ENCODE data around the gene SNRNP48. TPM values are rescaled to one million over a fixed set of nuclear protein-coding genes. Genes with fewer than 3 reads are reported as not detected.

Gene SNRNP48
- total RNA-seq, 1 experiment from 2014 or later, result 16.1 TPM

- no peak overlapping the region for H3K27ac Mint-ChIP-seq (ENCODE audit: unreplicated experiment)
- no peak for TF ChIP-seq CTCF (IDR thresholded peaks at IDR 0.05; ENCODE audit: unreplicated experiment)
- BruUV-seq (replicated peaks), result no TSS peak
- H3K4me1 Mint-ChIP-seq (ENCODE audit: low read depth, unreplicated experiment), result peaks cover 39% of the 10 kb centered on the region
- CTCF ChIA-PET, result no interaction called here
- H3K36me3 Mint-ChIP-seq (ENCODE audit: insufficient read depth, unreplicated experiment), result peaks cover 23% of the 10 kb centered on the region
- H3K9me3 Mint-ChIP-seq (ENCODE audit: low read depth, unreplicated experiment), result no peaks in the 10 kb centered on the region
- H3K27me3 Mint-ChIP-seq (ENCODE audit: unreplicated experiment), result no peaks in the 10 kb centered on the region
- peak overlapping the region; percentile 2 for H3K4me3 Mint-ChIP-seq (ENCODE audit: low read depth, unreplicated experiment)
- no peak for DNase-seq
- intact Hi-C loops (cut with micrococcal nuclease; ENCODE audit: unreplicated experiment), result loop anchor here (5.0 to 10.0 kb wide), 2 partner anchors 46 to 198 kb away; no protein-coding TSS in a partner anchor
These were observed 3.2 kb downstream of the SNRNP48 start for GRCh38 chr6:7593229-7593628.

- BruUV-seq (replicated peaks), result no TSS peak
- DNase-seq, result no peak
- no peak for TF ChIP-seq CTCF (IDR thresholded peaks at IDR 0.05; ENCODE audit: unreplicated experiment)
- Mint-ChIP-seq H3K36me3 (ENCODE audit: insufficient read depth, unreplicated experiment) (peaks cover 18% of the 10 kb centered on the region), H3K4me3 (ENCODE audit: low read depth, unreplicated experiment) (no peak overlapping the region), H3K27ac (ENCODE audit: unreplicated experiment) (no peak overlapping the region), H3K9me3 (ENCODE audit: low read depth, unreplicated experiment) (no peaks in the 10 kb centered on the region), H3K27me3 (ENCODE audit: unreplicated experiment) (no peaks in the 10 kb centered on the region), H3K4me1 (ENCODE audit: low read depth, unreplicated experiment) (peaks cover 34% of the 10 kb centered on the region)
- CTCF ChIA-PET, result interaction anchor here (0.6 to 0.7 kb wide), 3 partner anchors 170 to 1186 kb away, joined by 3 read pairs; no protein-coding TSS in a partner anchor
- intact Hi-C loops (cut with micrococcal nuclease; ENCODE audit: unreplicated experiment), result loop anchor here (5.0 to 10.0 kb wide), 2 partner anchors 47 to 200 kb away; no protein-coding TSS in a partner anchor
These were observed 4.7 kb downstream of the SNRNP48 start for GRCh38 chr6:7594579-7595125.

GRCh38 chr6:7604003-7604402 is 14.0 kb downstream of the SNRNP48 start:
- H3K36me3 Mint-ChIP-seq (ENCODE audit: insufficient read depth, unreplicated experiment), result peaks cover 16% of the 10 kb centered on the region
- no peaks in the 10 kb centered on the region for H3K9me3 Mint-ChIP-seq (ENCODE audit: low read depth, unreplicated experiment)
- no peaks in the 10 kb centered on the region for H3K27me3 Mint-ChIP-seq (ENCODE audit: unreplicated experiment)
- intact Hi-C loops (cut with micrococcal nuclease; ENCODE audit: unreplicated experiment), result no loop called here
- H3K27ac Mint-ChIP-seq (ENCODE audit: unreplicated experiment), result no peak overlapping the region
- DNase-seq, result no peak
- no peaks in the 10 kb centered on the region for H3K4me1 Mint-ChIP-seq (ENCODE audit: low read depth, unreplicated experiment)
- no TSS peak for BruUV-seq (replicated peaks)
- CTCF ChIA-PET, result no interaction called here
- H3K4me3 Mint-ChIP-seq (ENCODE audit: low read depth, unreplicated experiment), result no peak overlapping the region
- TF ChIP-seq CTCF (IDR thresholded peaks at IDR 0.05; ENCODE audit: unreplicated experiment), result no peak

- Mint-ChIP-seq H3K9me3 (ENCODE audit: low read depth, unreplicated experiment) (no peaks in the 10 kb centered on the region), H3K4me3 (ENCODE audit: low read depth, unreplicated experiment) (no peak overlapping the region), H3K27me3 (ENCODE audit: unreplicated experiment) (no peaks in the 10 kb centered on the region), H3K4me1 (ENCODE audit: low read depth, unreplicated experiment) (no peaks in the 10 kb centered on the region), H3K36me3 (ENCODE audit: insufficient read depth, unreplicated experiment) (peaks cover 16% of the 10 kb centered on the region), H3K27ac (ENCODE audit: unreplicated experiment) (no peak overlapping the region)
- TF ChIP-seq CTCF (IDR thresholded peaks at IDR 0.05; ENCODE audit: unreplicated experiment), result no peak
- CTCF ChIA-PET, result no interaction called here
- no peak for DNase-seq
- intact Hi-C loops (cut with micrococcal nuclease; ENCODE audit: unreplicated experiment), result no loop called here
- no TSS peak for BruUV-seq (replicated peaks)
These were observed 14.5 kb downstream of the SNRNP48 start for GRCh38 chr6:7604506-7604905.

Data from Calu3 (cell line).